A172 (cell line): ENCODE measurements around the gene LRSAM1. TPM values are rescaled to one million over a fixed set of nuclear protein-coding genes. Genes with fewer than 3 reads are reported as not detected.

Experiments
- DNase-seq: peaks from one replicate; pipeline ENCODE4 v3.0.0-alpha.2; 2015; ENCODE audit warnings: low spot score
- total RNA-seq: library from RNA; depleted of rRNA; stranded (reverse); fragments of >200 nt; shearing (Covaris generic); gene quantifications from 2 replicates; pipeline ENCODE4 v1.2.3, GENCODE V29; 2014

Gene LRSAM1
- total RNA-seq, 1 experiment from 2014 or later, result 8.5 TPM

DNA sequence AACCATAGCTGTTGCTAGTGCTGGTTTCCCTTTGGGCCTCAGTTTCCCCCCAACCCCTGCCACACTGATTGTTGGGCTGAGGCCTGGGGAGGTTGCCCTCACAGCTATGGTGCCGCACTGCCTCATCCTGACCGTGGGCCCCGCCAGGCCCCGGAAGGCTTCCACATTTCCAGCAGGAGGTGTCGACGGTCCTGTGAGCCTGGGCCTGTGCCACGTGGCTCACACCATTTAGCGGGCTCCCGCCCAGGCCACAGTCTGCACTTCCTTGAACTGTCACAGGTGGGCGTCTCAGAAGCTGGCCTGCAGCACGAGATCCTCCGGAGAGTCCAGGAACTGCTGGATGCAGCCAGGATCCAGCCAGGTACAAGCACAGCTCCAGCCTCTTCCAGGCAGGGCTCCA lies 45.7 kb downstream of the LRSAM1 start:
- no peak for DNase-seq

DNA sequence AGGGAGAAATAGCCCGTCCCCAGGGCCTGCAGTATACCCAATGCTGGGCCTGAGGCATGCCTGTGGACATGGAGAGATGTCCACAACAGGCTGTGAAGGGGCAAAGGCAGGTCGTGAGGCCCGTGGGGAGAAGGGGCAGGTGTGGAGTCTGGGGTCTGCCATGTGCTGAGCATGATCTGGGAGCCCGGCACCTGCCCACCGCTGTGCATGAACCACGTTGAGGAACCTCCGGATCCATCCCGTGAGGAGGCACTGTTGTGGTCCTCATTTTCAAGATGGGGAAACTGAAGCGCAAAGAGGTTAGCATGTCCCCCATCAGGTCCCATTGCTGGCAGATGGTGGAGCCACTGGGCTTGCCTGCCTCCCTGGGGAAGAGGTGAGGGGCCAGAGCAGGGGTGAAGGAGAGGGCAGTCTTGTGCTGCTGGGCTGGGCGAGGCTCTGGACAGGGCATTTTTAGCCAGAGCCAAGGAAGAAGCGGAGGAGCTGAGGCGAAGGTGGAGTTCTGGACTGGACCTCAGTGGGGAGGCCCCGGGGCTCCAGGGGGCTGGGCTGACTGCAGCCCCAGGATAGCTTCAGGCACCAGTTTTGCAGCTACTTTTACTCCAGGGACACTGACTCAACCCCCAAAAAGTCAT lies 46.5 kb downstream of the LRSAM1 start:
- DNase-seq, result no peak

DNA sequence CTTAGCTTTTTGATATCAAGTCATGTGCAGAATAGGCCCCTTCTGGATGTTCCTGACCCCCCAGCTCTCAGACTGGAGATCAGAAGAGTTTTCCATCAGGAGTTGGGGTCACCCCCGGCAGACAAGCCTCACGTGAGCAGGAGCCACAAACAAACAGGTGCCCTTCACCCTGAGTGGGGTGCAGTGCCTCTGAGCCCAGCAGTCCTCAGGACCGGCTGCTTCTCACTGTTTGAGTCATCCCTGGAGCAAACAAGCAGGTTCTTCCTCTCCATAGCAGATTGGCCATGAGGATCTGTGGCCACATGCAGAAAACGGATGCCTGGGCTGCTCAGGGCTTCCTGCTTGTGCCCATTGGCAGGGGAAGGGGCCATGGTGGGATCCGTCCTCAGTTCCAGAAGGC lies 47.0 kb downstream of the LRSAM1 start:
- DNase-seq, result no peak

DNA sequence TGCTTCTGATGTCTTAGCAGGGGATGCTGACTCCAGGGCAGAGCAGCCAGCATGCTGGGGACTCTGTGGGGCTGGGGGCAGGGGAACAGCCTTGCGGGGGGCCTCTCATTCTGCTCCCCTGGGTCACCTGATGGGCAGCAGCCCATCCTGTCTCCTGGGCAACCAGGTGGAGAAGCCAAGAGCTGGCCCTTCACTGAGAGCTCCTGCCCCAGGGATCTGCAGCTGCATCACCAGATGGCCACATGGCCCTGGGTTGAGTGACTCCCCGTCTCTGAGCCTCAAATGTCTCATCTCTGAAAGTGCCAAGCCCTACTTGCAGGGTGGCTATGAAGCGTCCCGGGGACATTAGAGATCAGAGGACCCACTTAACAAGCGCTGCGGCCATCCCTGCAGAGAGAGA lies 49.1 kb downstream of the LRSAM1 start:
- no peak for DNase-seq

DNA sequence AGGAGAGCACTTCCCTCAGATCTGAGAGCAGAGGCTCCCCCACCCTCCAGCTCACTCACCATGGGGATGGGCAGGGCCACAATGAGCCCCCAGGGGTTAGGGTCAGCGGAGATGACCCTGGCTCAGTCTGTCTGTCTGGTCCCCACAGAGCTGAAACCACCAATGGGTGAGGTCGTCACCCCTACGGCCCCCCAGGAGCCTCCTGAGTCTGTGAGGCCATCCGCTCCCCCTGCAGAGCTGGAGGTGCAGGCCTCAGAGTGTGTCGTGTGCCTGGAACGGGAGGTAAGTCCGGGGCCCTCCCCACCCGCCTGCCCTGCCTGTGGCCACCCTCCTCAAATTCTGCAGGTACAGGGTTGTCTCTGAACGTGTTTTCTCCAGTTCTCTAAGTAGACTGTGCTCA lies 49.6 kb downstream of the LRSAM1 start:
- no peak for DNase-seq

DNA sequence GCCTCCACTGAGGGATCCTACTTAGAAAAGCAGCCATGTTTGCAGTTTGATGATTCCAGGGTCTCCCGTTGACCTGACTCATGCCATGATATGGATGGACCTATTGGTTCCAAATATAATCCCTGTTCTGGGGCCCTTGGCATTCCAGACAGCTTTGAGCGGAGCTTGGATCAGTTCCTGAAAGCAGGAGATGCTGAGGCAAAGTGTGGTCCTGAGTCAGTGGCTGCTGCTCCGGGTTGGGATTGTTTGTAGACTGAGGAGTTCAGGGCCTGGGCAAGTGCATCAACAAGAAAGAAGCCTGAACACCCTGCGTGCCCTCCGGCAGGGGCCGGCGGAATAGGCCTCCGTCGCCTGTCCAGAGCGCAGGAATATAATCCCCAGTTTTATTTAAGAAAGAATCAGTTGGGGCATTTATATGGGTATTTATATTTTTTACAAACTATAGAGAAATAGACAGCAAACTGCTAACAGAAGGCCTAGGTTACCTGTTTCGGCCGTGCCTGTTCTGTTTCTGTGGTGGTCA lies 50.6 kb downstream of the LRSAM1 start:
- DNase-seq, result no peak

DNA sequence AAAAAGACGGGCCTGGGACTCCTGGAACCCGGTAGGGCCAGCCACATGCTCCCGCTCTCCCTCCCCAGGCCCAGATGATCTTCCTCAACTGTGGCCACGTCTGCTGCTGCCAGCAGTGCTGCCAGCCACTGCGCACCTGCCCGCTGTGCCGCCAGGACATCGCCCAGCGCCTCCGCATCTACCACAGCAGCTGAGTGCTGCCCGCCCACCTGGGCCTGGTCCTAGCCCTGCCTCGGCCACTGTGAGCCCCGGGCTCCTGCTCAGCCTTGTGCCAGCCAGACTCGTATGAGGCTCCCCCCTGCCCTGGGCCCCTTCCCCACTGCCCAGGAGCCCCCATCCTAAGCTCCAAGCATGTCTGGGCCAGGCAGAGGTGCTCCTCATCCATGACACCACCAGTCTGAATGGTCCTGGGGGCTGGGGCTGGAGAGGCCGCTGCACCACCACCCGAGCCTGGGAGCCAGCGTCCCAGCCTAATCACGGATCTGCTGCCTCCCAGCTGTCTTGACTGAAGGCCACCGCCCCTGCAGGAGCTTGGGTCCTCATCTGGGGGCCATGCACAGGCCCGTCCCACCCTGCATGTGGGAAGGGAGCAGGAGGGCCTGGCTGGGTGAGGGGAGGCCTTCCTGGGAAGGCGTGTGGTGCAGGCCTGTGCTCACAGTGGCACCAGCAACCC lies 51.5 kb downstream of the LRSAM1 start:
- DNase-seq, result no peak

DNA sequence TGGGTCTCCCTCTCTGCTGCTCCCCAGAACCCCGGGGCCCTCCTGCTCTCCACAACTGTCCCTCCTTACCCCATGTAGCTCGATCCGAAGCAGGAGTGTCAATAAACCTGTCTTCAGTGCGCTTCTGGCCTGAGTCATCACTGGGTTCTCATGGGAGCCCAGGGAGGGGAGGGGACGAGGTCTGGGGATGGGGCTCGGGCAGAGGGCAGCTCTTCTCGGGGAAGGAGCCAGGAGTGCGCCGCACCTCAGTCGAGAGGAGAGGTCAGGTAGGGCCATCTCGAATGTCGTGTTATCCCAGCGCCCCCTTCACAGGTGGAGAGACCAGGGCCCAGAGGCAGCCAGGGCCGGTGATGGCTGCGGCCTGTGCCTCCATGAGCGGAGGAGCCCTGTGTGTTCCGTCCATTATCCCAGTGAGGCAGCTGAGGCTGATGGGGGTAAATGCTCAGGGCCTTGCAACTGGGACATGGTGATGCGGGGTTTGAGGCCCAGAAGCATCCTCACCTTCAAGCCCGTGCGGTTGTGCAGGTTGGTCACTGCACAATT lies 52.1 kb downstream of the LRSAM1 start:
- no peak for DNase-seq

DNA sequence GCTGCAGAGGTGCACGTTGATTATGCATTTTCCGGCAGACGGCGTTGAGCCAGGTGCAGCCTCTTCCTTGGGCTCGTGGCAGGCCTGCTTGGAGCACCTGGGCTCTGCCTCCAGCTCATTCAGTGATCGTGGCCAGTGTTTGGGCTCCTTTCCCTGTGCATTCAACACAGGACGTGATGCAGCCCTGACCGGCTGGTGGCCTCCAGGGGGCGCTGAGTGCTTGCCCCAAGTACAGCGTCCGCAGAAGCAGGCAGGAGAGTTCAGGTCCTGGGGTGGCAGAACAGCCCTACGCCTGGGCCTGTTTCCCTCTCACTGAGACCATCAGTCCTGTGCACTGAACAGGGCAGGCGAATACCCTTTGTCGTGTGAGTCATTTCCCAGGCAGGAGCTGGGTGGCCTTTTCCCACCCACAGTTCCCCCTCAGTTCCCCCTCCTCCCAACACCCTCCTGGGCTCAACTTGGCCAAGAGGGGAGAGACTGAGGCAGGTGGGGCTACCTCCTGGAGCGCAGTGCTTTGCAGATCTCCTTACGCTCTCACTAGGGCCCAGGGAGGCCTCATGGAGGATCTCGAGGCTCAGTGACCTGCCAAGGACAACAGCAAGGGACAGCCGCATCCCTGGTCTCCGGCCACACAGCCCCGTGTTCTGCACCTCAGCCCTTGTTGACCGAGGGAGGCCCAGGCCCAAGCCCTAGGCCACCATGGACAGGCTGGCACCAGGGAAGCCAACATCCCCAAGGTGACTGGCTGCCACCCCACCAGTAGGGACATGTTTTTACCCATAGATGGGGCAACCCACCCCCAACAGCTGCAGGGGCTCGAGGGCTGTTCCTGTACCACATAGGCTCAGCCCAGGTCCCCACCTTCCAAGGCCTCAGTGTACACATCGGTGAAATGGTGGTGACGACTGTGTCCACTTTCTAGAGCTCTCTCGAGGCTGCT lies 52.9 kb downstream of the LRSAM1 start:
- peak; percentile 85 for DNase-seq

DNA sequence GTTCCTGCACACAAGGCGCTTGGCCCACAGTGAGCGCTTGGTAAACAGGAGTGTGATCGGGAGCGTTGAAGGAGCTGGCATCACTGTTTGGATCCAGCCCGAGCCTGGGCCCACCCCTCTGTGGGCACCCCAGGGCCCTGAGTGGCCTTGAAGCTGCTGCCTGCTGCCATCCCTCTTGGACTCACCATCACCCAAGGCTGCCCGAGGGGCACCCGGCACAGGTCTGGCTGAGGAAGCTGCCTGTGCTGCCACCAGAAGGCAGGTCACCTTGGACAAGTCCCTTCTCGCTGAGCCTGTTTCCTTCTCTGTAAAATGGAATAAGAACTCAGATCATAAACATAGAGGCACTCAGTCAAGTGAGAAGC lies 53.6 kb downstream of the LRSAM1 start:
- no peak for DNase-seq

DNA sequence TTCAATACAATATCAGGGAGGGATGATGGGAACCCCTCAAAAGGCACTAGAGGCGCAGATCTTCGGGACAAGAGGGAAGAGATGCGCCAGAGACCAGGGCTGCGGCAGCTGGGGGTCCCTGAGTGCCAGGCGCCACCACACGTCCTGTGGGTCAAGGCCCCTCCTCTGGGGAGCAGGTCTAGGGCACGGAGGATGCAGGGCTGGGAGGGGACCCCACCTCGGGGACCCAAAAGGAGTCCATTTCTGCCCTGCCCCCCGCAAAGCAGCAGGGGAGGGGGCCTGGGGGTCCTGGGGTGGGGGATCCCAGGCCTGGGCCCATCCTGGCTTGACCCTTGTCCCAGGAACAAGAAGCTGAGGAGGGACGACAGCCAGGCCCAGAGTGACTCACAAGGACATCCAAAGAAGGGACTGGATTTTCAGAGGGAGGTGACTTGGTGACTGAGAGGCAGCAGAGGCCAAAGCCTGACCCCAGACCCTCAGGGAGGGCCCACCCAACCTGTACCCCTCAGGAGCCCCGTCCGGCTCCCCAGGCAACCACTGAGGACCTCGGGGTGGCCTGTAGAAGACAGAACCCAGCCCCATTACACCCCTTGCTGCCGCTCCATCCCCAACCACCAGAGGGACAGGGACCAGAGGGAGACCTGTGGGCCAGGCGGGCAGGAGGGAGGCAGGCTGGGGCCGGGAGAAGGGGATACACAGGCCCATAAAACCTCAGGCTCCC lies 54.2 kb downstream of the LRSAM1 start:
- DNase-seq, result peak; percentile 60

DNA sequence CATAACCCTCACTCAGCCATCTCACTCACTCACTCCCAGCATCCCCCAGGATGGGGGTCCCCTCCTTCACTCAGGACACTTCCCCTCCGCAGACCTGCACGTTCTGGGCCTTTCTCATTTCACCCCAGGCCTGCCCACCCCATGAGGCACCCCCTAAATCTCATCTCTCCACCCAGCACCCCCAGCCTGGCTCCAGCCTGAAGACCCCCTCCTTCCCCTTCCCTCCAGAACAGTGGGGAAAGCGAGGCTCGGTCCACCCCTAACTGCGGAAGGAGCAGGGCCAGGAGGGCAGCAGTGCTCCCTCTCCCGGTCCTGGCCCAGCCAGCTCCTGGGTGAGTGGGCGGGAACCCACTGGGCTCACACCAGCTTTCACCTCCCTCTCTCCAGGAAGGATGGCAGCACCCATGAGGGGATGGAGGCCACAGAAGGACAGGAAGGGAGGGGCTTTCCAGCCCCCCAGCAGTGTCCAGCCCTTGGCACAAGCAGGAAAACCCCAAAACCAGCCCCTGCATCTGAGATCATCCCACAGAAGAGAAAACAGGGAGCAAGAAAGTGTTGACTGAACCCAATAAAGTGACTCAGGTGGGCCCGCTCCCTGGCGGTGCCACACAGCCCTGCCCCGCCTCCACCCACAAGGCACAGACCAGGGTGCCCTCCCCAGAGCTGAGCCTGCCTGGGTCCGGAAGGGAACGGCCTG lies 55.0 kb downstream of the LRSAM1 start:
- DNase-seq, result peak; percentile 91

DNA sequence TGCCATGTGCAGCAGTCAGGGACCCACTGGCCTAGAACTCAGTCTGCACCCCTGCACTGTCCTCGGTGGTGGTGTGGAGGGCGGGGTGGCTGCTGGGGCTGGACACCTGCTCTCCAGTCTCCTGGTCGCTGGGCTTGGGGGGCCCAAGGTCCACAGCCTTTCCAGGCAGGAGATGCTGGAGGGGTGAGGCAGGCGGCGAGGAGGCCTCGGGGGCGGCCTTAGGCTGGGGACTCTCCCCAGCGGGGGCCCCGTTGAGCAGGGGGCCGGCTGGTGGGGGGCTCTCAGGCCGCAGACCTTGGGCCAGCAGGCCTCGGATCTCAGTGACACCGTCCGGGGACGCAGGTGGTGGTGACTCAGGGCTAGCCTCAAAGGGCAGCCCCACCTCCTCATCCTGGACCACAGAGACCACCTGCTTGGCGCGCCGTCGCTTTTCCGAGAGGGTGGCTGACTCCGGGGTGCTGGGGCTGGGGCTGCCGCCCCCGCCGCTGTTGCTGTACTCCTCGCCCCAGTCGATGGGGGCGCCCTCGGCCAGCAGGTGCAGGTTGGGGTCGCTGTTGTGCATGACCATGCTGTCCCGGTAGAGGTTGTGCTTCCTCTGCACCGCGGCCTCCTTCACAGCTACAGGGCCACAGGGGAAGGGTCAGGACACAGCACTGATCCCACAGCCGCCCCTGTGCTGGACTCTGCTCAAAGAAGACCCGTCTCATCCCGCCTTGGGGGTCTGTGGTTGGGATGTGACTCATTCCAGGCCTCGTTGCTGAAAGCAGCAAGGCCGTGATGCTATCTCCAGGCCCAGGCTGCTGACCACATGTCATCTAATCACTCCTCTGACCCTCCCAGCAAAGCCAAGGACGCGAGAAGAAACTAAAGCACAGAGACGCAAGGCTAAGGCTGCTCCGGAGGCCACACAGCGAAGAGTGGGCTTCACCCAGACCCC lies 55.8 kb downstream of the LRSAM1 start:
- peak; percentile 96 for DNase-seq

DNA sequence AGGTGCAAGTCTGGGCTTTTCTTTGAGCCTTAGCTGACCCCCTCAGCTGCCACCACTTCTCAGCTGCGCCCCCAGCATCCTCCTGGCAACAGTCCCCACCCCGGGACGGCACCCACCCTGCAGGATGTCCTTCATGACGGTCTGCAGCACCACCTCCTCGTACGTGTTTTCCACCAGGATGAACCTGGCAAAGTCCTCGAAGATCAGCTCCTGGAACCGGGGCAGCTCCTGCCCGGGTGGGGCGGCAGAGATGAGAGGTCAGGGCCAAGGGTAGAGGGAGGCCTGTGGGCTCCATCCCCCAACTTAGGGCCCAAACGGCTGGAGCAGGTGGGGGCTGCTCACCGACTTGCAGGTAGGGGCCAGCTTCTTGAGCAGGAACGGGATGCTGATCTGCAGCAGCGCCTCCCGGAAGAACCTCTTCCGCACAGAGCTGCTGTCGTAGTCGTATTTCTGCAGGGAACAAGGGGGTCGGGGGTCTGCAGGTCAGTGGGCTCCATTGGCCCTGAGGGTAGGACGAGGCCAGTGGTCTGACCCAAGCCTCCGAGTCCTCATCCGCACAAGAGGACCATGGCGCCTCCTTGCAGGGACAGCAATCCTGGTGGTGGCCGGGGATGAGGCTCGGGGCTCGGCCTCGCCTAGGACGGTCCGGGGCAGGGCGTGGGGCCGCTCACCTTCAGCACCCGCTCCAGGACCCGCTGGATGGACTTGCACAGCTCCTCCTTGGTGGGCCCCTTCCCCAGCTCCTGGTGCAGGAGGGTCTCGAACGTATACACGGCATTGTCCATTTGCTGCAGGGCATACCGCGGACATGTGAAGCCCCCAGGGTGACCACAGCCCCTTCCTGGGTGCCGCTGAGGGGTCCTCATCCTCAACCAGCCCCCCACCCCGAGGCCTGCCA lies 56.7 kb downstream of the LRSAM1 start:
- no peak for DNase-seq

DNA sequence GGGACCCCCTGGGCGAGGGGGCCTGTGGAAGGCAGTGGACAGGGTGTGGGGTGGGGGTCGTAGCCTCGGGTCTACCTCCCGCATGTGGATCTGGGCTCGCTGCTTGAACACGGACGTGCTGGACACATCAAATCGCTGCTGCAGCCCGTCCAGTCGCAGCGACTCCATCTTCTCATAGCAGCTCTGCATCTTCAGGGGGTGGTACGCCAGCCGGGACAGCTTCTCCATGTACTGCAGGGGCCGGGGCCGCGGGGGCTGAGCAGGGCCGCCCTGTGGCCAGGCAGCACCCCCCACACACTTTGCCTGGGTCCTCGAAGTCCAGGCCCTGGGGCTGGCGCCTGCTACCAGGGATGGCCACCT lies 57.6 kb downstream of the LRSAM1 start:
- no peak for DNase-seq

DNA sequence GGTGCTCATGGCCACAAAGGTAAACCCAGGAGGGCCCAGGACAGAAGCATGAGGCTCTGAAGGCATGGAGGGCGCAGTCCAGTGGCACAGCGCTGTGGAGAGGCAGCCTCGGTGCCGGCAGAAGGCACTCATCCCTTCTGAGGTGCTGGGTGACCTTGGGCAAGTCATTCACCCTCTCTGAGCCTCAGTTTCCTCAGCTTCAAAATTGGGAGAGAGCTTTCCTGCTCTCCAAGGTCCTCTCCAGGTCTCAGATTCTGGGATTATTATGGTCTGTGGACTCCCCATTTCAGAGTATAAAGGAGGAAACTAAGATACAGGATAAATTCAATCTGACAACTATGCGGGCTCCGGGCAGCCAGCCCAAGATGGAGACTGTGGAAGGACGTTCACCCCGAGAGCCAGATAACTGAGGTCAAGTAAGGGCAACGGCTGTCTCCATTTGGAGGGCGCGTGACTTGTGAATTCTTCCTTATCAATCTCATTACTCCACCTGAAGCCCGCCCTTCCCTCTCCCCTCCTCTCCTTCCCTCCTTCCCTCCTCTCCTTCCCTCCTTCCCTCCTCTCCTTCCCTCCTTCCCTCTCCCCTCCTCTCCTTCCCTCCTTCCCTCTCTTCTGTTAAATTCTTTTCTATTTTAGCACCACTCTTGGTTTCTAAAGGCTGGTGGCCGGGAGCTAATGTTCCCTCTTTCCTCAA lies 58.1 kb downstream of the LRSAM1 start:
- peak; percentile 96 for DNase-seq

DNA sequence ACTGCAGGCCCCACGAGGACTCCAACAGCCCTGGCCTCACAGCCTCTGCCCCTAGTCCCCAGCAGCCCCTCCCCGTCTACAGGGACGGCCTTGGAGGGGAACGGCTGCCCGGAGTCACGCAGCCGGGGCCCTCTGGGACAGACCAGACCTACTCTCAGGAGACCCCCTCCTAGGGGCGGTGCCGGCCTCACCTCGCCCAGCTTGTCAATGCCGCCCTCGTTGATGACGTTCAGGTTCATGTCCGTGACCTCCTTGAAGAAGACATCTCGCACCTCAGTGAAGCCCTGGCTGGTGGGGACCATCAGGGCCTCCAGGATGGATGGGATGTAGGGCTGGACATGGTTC lies 58.6 kb downstream of the LRSAM1 start:
- DNase-seq, result no peak

DNA sequence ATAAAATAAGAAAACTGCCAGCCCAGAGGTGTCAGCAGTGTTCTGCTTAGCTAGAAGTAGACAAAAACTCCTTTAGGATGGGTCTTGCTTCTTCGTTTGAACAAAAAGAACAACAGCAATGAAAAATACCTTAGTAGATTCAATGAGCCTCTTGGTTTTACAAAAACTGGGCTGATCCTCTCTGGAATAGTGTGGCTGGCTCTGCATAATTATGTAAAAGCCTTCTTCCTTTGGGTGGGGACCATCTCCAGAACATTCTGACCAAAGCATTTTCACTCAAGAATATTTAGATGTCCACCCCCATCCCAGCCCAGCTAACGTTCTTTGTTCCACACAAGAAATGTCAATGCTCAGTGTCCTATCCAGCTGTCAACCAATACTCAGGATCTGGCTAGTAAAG lies 63.2 kb downstream of the LRSAM1 start:
- no peak for DNase-seq
